ENCODE data around the gene RNF220.

The RNF220 gene

GRCh38 chr1:44515416-44515815 is 110.4 kb downstream of the RNF220 start:
- H3K36me3 ChIP-seq (ENCODE audit: control insufficient read depth in 2 of 2, insufficient read depth in 1 of 2, low read length in 2 of 2): no peaks in the 10 kb centered on the region
- no peak overlapping the region for H3K4me3 ChIP-seq (ENCODE audit: low read depth, low read length)
- H3K4me1 ChIP-seq (ENCODE audit: control insufficient read depth, insufficient read depth, low read length): no peaks in the 10 kb centered on the region
- ChIA-PET POLR2A (interaction anchor here (0.6 kb wide), 1 partner anchor 1801 kb away, joined by 3 read pairs; no protein-coding TSS in a partner anchor), CTCF (interaction anchor here (0.6 to 2.0 kb wide), 3 partner anchors 28 to 137 kb away, joined by 3 to 6 read pairs (median 4); no protein-coding TSS in a partner anchor)
- H3K27ac ChIP-seq (ENCODE audit: extremely low read depth, low read depth, low read length): no peak overlapping the region
- TF ChIP-seq ZBTB7A (tag by site-specific recombination; IDR thresholded peaks at IDR 0.05; ENCODE audit: low read depth) (no peak), ZNF600 (tag by site-specific recombination; IDR thresholded peaks at IDR 0.05) (no peak)
- H3K9me3 ChIP-seq (ENCODE audit: control insufficient read depth, insufficient read depth, low read depth, low read length): no peaks in the 10 kb centered on the region

GRCh38 chr1:44519035-44519676 is 114.1 kb downstream of the RNF220 start:
- no peak overlapping the region for H3K4me3 ChIP-seq (ENCODE audit: low read depth, low read length)
- TF ChIP-seq PATZ1 (tag by site-specific recombination; IDR thresholded peaks at IDR 0.05) (no peak), ZNF555 (tag by site-specific recombination; conservative IDR thresholded peaks at IDR 0.05) (no peak), ZFP37 (tag by site-specific recombination; IDR thresholded peaks at IDR 0.05) (no peak), ZBTB26 (tag by site-specific recombination; optimal IDR thresholded peaks at IDR 0.05) (no peak), MEIS1 (CRISPR knock-in tag; IDR thresholded peaks at IDR 0.05; ENCODE audit: borderline replicate concordance) (no peak), ZNF610 (tag by site-specific recombination; IDR thresholded peaks at IDR 0.05; ENCODE audit: borderline replicate concordance) (no peak), ZSCAN23 (tag by site-specific recombination; IDR thresholded peaks at IDR 0.05) (no peak), ELK4 (IDR thresholded peaks at IDR 0.05; ENCODE audit: borderline replicate concordance, low read depth, low read length) (no peak), ZNF223 (tag by site-specific recombination; IDR thresholded peaks at IDR 0.05) (no peak), ZNF530 (tag by site-specific recombination; IDR thresholded peaks at IDR 0.05; ENCODE audit: low read depth) (no peak), MZF1 (tag by site-specific recombination; IDR thresholded peaks at IDR 0.05; ENCODE audit: borderline replicate concordance) (no peak), ZNF654 (tag by site-specific recombination; IDR thresholded peaks at IDR 0.05; ENCODE audit: low read depth) (no peak), ZNF292 (tag by site-specific recombination; IDR thresholded peaks at IDR 0.05; ENCODE audit: borderline replicate concordance, low read depth) (no peak), ZNF175 (tag by site-specific recombination; IDR thresholded peaks at IDR 0.05) (no peak), RBAK (tag by site-specific recombination; IDR thresholded peaks at IDR 0.05) (no peak), ZNF426 (tag by site-specific recombination; IDR thresholded peaks at IDR 0.05) (no peak)
- no peak overlapping the region for H3K27ac ChIP-seq (ENCODE audit: extremely low read depth, low read depth, low read length)
- H3K9me3 ChIP-seq (ENCODE audit: control insufficient read depth, insufficient read depth, low read depth, low read length): no peaks in the 10 kb centered on the region
- no peaks in the 10 kb centered on the region for H3K36me3 ChIP-seq (ENCODE audit: control insufficient read depth in 2 of 2, insufficient read depth in 1 of 2, low read length in 2 of 2)
- CTCF ChIA-PET: interaction anchor here (1.1 kb wide), 1 partner anchor 51 kb away, joined by 3 read pairs; no protein-coding TSS in a partner anchor
- no peaks in the 10 kb centered on the region for H3K4me1 ChIP-seq (ENCODE audit: control insufficient read depth, insufficient read depth, low read length)
- POLR2A ChIA-PET: no interaction called here
